ENCODE data around the gene IFT22.

Gene IFT22

GRCh38 chr7:101306307-101306706 lies 15.3 kb downstream of the IFT22 start:
- no peak for TF ChIP-seq CTCF (conservative IDR thresholded peaks at IDR 0.05)
- no peak overlapping the region for H3K27ac ChIP-seq

- no peak overlapping the region for H3K27ac ChIP-seq
- TF ChIP-seq CTCF (conservative IDR thresholded peaks at IDR 0.05): no peak
Measured at GRCh38 chr7:101303102-101303701, 18.4 kb downstream of the IFT22 start.

GRCh38 chr7:101302641-101303101 lies 18.9 kb downstream of the IFT22 start:
- no peak overlapping the region for H3K27ac ChIP-seq
- TF ChIP-seq CTCF (conservative IDR thresholded peaks at IDR 0.05): no peak

GRCh38 chr7:101300465-101301376 lies 20.9 kb downstream of the IFT22 start:
- TF ChIP-seq CTCF (conservative IDR thresholded peaks at IDR 0.05): no peak
- H3K27ac ChIP-seq: no peak overlapping the region

- TF ChIP-seq CTCF (conservative IDR thresholded peaks at IDR 0.05): no peak
- H3K27ac ChIP-seq: no peak overlapping the region
Measured at GRCh38 chr7:101299511-101300464, 21.8 kb downstream of the IFT22 start.

- TF ChIP-seq CTCF (conservative IDR thresholded peaks at IDR 0.05): no peak
- H3K27ac ChIP-seq: no peak overlapping the region
Measured at GRCh38 chr7:101294832-101295121, 26.8 kb downstream of the IFT22 start.
